Type B pancreatic cell (in vitro differentiated cells): ENCODE measurements around the gene SIGLECL1. TPM values are rescaled to one million over a fixed set of nuclear protein-coding genes. Genes with fewer than 3 reads are reported as not detected.
"Not testable (repeated sequence)": the region's sequence is repeated elsewhere in the genome, so short reads cannot be mapped to it uniquely, and the experiment has no call there.

Experiments
- DNase-seq: peaks from one replicate; pipeline ENCODE4 v3.0.0; 2021; ENCODE audit warnings: mixed read lengths; ENCODE audit not compliant: unreplicated experiment; ENCODE audit errors: extremely low spot score
- H3K27ac Mint-ChIP-seq: 2 replicates; pipeline ENCODE4 v1.8.0; 2021; ENCODE audit warnings: mild to moderate bottlenecking, mixed read lengths
- H3K27me3 Mint-ChIP-seq: 2 replicates; pipeline ENCODE4 v1.8.0; 2021; ENCODE audit warnings: mixed read lengths
- H3K36me3 Mint-ChIP-seq: 2 replicates; pipeline ENCODE4 v1.8.0; 2021; ENCODE audit warnings: mixed read lengths
- H3K4me1 Mint-ChIP-seq: one replicate; pipeline ENCODE4 v1.8.0; 2021; ENCODE audit warnings: mixed read lengths; ENCODE audit not compliant: unreplicated experiment
- H3K4me3 Mint-ChIP-seq: 2 replicates; pipeline ENCODE4 v1.8.0; 2021; ENCODE audit warnings: mild to moderate bottlenecking, mixed read lengths
- H3K9me3 Mint-ChIP-seq: 2 replicates; pipeline ENCODE4 v1.8.0; 2021; ENCODE audit warnings: mixed read lengths
- total RNA-seq: library from RNA; stranded (reverse); gene quantifications from 2 replicates; pipeline ENCODE4 v1.2.1, GENCODE V29; 2021; ENCODE audit warnings: low replicate concordance
- TF ChIP-seq, protein P1 (sequence below): fragments of 200-600 bp; sonication (generic); conservative IDR thresholded peaks from 2 replicates; pipeline ENCODE4 v1.5.0; 2021; ENCODE audit warnings: antibody characterized with exemption, mild to moderate bottlenecking

Gene SIGLECL1
- total RNA-seq, 1 donor from 2014 or later, result not detected

DNA sequence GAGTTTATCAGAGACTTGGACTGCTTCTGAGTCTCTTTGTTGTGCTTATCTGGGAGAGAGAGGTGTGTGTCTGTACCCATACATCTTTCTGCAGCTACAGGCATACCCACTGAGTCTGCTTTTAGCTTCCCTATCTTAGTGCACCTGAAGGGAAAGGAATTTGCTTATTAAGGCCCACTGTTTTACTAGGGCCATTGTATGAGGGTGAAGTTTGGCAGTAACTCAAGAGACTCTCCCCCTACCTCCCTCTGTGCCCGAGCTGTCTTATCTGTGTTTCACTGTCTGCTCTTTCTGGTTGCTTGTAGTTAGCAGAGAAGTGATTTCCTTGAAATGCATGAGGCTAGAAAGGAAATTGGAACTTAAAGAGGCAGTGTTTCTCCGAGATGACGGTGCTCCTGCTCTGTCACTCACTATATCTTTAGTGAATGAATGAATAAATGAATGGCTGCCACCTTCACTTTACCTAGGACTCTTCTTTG lies 26.7 kb upstream of the SIGLECL1 start:
- no peak for DNase-seq
- TF ChIP-seq, protein P1, sequence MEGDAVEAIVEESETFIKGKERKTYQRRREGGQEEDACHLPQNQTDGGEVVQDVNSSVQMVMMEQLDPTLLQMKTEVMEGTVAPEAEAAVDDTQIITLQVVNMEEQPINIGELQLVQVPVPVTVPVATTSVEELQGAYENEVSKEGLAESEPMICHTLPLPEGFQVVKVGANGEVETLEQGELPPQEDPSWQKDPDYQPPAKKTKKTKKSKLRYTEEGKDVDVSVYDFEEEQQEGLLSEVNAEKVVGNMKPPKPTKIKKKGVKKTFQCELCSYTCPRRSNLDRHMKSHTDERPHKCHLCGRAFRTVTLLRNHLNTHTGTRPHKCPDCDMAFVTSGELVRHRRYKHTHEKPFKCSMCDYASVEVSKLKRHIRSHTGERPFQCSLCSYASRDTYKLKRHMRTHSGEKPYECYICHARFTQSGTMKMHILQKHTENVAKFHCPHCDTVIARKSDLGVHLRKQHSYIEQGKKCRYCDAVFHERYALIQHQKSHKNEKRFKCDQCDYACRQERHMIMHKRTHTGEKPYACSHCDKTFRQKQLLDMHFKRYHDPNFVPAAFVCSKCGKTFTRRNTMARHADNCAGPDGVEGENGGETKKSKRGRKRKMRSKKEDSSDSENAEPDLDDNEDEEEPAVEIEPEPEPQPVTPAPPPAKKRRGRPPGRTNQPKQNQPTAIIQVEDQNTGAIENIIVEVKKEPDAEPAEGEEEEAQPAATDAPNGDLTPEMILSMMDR, result no peak
- Mint-ChIP-seq H3K4me3 (no peak overlapping the region), H3K4me1 (no peaks in the 10 kb centered on the region), H3K36me3 (no peaks in the 10 kb centered on the region), H3K27ac (no peak overlapping the region), H3K9me3 (no peaks in the 10 kb centered on the region), H3K27me3 (peaks cover 43% of the 10 kb centered on the region)

DNA sequence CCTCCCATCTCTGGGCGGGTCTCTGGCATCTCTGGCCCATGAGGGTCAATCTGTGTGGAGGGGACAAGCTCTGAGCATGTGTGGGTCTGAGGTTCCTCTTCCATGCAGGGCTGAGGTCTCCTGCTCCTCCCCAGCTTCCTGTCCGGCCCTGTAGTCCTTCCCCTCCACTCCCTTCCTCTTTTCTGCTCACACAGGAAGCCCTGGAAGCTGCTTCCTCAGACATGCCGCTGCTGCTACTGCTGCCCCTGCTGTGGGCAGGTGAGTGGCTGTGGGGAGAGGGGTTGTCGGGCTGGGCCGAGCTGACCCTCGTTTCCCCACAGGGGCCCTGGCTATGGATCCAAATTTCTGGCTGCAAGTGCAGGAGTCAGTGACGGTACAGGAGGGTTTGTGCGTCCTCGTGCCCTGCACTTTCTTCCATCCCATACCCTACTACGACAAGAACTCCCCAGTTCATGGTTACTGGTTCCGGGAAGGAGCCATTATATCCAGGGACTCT lies 25.9 kb upstream of the SIGLECL1 start, which contains the start of gene CD33:
TSS of gene CD33 (plus strand) at position 183 of the 496 bp plus-strand sequence. CDS start at position 222, 39 bp downstream.
- DNase-seq, H3K36me3 Mint-ChIP-seq, H3K4me1 Mint-ChIP-seq, H3K27ac Mint-ChIP-seq, H3K4me3 Mint-ChIP-seq, H3K9me3 Mint-ChIP-seq: not testable (repeated sequence)
- peaks cover 41% of the 10 kb centered on the region for H3K27me3 Mint-ChIP-seq

DNA sequence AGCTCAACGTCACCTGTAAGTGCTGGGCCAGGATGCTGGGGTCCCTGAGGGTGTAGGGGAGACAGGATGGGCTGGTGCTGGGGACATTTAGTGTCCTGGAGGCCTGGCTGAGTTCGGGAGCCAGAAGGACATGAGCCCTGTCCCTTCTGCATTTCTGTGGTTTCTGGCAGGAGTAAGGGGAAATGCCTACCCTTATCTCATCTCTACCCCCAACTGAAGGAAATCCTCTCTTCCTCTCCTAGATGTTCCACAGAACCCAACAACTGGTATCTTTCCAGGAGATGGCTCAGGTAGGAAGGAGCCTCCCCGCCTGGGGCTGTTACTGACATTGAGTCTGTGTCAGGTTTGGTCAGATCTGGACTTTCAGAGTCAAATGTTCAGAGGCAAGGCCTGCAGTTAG lies 24.8 kb upstream of the SIGLECL1 start:
- H3K27me3 Mint-ChIP-seq, result peaks cover 39% of the 10 kb centered on the region
- H3K4me3 Mint-ChIP-seq, result no peak overlapping the region
- H3K9me3 Mint-ChIP-seq, result no peaks in the 10 kb centered on the region
- no peak for DNase-seq
- no peaks in the 10 kb centered on the region for H3K4me1 Mint-ChIP-seq
- no peaks in the 10 kb centered on the region for H3K36me3 Mint-ChIP-seq
- no peak overlapping the region for H3K27ac Mint-ChIP-seq
- TF ChIP-seq, protein P1, result no peak

DNA sequence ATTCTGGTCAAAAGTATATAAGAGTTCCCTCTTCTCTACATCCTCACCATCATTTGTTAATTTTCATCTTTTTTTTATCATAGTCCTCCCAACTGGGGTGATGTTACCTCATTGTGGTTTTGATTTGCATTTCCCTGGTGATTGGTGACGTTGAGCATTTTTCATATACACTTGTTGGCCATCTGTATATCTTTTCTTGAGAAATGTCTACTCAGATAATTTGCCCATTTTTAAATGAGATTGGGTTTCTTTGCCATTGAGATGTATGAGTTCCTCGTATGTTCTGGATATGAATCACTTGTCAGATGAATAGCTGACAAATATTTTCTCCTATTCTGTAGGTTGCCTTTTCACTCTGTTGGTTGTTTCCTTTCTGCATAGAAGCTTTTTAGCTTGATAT lies 23.6 kb upstream of the SIGLECL1 start:
- Mint-ChIP-seq H3K36me3 (no peaks in the 10 kb centered on the region), H3K27ac (no peak overlapping the region), H3K9me3 (no peaks in the 10 kb centered on the region), H3K4me3 (no peak overlapping the region), H3K4me1 (no peaks in the 10 kb centered on the region), H3K27me3 (peaks cover 39% of the 10 kb centered on the region)
- TF ChIP-seq, protein P1, result no peak
- DNase-seq, result no peak

DNA sequence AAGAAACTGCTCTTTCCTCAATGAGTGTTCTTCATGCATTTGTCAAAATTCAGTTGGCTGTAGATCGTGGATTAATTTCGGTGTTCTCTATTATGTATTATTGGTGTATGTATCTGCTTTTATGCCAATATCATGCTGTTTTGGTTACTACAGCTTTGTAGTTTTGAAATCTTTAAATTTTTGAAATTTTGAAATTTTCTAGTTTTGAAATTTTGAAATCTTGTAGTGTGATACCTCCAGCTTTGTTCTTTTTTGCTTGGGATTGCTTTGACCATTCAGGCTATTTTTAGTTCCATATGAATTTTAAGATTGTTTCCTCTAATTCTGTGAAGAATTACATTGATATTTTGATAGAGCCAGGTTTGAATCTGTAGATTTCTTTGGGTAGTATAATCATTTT lies 22.9 kb upstream of the SIGLECL1 start:
- H3K4me1 Mint-ChIP-seq, result no peaks in the 10 kb centered on the region
- H3K27me3 Mint-ChIP-seq, result peaks cover 37% of the 10 kb centered on the region
- no peaks in the 10 kb centered on the region for H3K36me3 Mint-ChIP-seq
- no peak for DNase-seq
- H3K27ac Mint-ChIP-seq, result no peak overlapping the region
- TF ChIP-seq, protein P1, result no peak
- H3K9me3 Mint-ChIP-seq, result no peaks in the 10 kb centered on the region
- no peak overlapping the region for H3K4me3 Mint-ChIP-seq

DNA sequence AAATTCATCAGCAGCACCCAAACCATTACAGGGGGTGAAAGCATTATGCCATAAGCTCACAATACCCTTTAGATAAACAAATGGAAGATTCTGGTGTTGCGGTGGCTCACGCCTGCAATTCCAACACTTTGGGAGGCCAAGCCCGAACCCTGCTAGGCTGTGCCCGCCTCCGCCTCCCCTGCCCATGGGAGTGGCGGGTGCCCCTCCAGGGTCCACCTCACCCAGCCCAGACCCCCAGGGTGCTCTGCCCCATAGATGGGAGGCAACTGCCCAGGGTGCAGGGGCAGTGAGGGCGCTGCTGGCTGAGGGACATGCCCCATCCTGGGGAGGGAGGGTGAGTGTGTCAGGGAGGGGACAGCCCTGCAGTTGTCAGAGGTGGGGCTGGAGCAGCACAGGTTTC lies 10.0 kb upstream of the SIGLECL1 start:
- TF ChIP-seq, protein P1, result no peak
- no peak for DNase-seq
- Mint-ChIP-seq H3K27ac (no peak overlapping the region), H3K4me1 (no peaks in the 10 kb centered on the region), H3K36me3 (no peaks in the 10 kb centered on the region), H3K27me3 (peaks cover 8% of the 10 kb centered on the region), H3K9me3 (no peaks in the 10 kb centered on the region), H3K4me3 (no peak overlapping the region)
